ENCODE measurements around the gene FLII. TPM values are rescaled to one million over a fixed set of nuclear protein-coding genes. Genes with fewer than 3 reads are reported as not detected.
"Not testable (repeated sequence)": the region's sequence is repeated elsewhere in the genome, so short reads cannot be mapped to it uniquely, and the experiment has no call there.

The FLII gene
- total RNA-seq, 1 experiment from 2014 or later: 225 TPM

GRCh38 chr17:18225642-18226283 lies 32.8 kb downstream of the FLII start:
- peak overlapping the region; percentile 90 for H3K4me3 ChIP-seq (ENCODE audit: insufficient read depth, low read depth, low read length)
- H3K36me3 ChIP-seq (replicated peaks; ENCODE audit: control insufficient read depth, insufficient read depth, low read length): no peaks in the 10 kb centered on the region
- peak; percentile 94 for DNase-seq
- no peaks in the 10 kb centered on the region for H3K27me3 ChIP-seq (ENCODE audit: control insufficient read depth, insufficient read depth, low read length)

GRCh38 chr17:18225121-18225641 lies 33.4 kb downstream of the FLII start, which contains the start of gene LLGL1:
Gene LLGL1 (plus strand): TSS chr17:18225635. CDS start chr17:18225683, 48 bp downstream.
- H3K4me3 ChIP-seq (ENCODE audit: insufficient read depth, low read depth, low read length): peak within 1 kb of the TSS; percentile 90
- no peaks in the 10 kb centered on the region for H3K27me3 ChIP-seq (ENCODE audit: control insufficient read depth, insufficient read depth, low read length)
- H3K36me3 ChIP-seq (replicated peaks; ENCODE audit: control insufficient read depth, insufficient read depth, low read length): no peaks in the 10 kb centered on the region
- DNase-seq: peak; percentile 100

- peak; percentile 95 for DNase-seq
Observed at GRCh38 chr17:18224387-18225120, 34.0 kb downstream of the FLII start.

GRCh38 chr17:18224053-18224386 lies 34.5 kb downstream of the FLII start:
- peak overlapping the region; percentile 69 for H3K4me3 ChIP-seq (ENCODE audit: insufficient read depth, low read depth, low read length)
- H3K27me3 ChIP-seq (ENCODE audit: control insufficient read depth, insufficient read depth, low read length): no peaks in the 10 kb centered on the region
- no peak for DNase-seq
- no peaks in the 10 kb centered on the region for H3K36me3 ChIP-seq (replicated peaks; ENCODE audit: control insufficient read depth, insufficient read depth, low read length)

More at GRCh38 chr17:18224387-18225120, 34.0 kb downstream of the FLII start:
- Histone ChIP-seq H3K27me3 (ENCODE audit: control insufficient read depth, insufficient read depth, low read length) (no peaks in the 10 kb centered on the region), H3K4me3 (ENCODE audit: insufficient read depth, low read depth, low read length) (peak overlapping the region; percentile 69), H3K36me3 (replicated peaks; ENCODE audit: control insufficient read depth, insufficient read depth, low read length) (no peaks in the 10 kb centered on the region)

DNA sequence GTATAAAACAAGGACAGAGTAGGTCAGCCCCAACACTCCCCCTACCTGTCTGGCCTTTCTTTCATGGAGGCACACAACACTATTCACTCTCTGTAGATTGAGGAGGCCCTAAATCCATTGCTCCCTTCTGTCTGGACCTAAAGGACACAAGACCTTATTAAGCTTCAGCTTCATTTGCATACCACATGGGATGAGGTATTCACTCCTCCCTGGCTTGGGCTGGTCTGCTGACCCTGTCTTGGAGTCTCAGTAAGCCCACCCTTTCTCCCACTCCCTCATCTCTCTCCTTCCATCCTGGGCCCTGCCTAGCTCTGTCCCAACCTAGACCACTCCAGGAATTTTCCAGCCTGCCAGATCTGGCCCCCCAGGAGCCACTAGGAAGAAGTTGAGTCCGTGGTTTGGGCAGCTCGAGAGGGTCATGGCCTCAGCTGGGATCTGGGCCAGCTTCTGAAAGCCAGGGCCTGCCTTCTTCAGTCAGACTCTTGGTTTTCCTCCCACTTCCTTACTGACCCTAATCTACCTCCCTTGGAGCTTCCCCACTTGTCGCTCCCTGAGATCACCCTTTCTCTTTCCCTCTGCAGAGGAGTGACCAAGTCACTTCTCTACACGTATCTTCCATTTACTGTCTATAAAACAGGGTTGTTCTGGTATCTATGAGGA lies 39.7 kb downstream of the FLII start:
- H3K27me3 ChIP-seq (ENCODE audit: control insufficient read depth, insufficient read depth, low read length): no peaks in the 10 kb centered on the region
- DNase-seq: no peak
- no peaks in the 10 kb centered on the region for H3K36me3 ChIP-seq (replicated peaks; ENCODE audit: control insufficient read depth, insufficient read depth, low read length)
- no peak overlapping the region for H3K4me3 ChIP-seq (ENCODE audit: insufficient read depth, low read depth, low read length)

DNA sequence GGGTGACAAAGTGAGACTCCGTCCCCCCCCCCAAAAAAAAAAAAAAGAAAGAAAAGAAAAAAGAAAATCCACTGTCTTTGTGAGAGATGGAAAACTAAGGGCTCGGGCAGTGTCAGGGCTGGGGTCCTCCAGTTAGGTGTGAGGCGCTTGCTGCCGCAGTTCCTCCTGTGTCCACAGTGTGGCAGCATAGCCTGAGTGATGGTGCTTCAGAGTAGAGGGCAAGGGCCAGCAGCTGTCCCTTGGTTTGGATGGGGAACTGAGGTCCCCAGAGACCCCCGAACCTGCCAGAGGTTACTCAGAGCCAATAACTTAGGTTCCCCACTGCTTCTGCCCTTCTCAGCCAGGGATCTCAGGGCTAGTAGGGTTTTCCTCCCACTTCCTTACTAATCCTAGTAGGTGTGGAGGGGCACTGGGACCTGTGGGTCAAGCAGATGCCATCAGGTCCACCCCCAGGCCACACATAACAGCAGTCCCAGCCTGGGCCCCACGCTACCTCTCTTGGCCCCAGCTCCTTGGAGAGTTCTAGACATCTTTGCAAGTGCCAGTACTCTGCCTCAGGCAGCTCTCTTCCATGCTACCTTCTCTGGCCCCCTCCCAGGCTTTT lies 41.0 kb downstream of the FLII start:
- no peaks in the 10 kb centered on the region for H3K36me3 ChIP-seq (replicated peaks; ENCODE audit: control insufficient read depth, insufficient read depth, low read length)
- DNase-seq: peak; percentile 92
- H3K4me3 ChIP-seq (ENCODE audit: insufficient read depth, low read depth, low read length): no peak overlapping the region
- no peaks in the 10 kb centered on the region for H3K27me3 ChIP-seq (ENCODE audit: control insufficient read depth, insufficient read depth, low read length)

- H3K4me3 ChIP-seq (ENCODE audit: insufficient read depth, low read depth, low read length); H3K27me3 ChIP-seq (ENCODE audit: control insufficient read depth, insufficient read depth, low read length); H3K36me3 ChIP-seq (replicated peaks; ENCODE audit: control insufficient read depth, insufficient read depth, low read length); DNase-seq: not testable (repeated sequence)
Observed at GRCh38 chr17:18216906-18217305, 41.6 kb downstream of the FLII start.

DNA sequence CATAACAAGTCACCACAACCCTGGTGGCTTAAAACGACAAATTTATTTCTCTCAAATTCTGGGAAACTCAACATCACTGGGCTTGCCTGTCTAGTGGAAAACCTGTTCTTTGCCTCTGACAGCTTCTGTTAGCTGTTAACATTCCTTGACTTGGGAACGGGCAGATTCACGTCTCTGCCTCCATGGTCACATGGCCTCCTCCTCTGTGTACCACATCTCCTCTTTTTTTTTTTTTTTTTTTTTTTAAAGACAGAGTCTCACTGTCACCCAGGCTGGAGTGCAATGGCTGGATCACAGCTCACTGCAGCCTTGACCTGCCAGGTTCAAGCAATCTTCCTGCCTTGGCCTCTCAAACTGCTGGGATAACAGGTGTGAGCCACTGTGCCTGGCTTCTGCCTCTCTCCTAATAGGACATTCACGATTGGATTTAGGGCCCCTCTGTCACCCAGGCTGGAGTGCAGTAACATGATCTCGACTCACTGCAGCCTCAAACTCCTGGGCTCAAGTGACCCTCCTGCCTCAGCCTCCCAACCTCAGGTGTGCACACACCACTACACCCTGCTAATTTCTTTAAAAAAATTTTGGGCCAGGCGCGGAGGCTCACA lies 44.8 kb downstream of the FLII start:
- no peak for DNase-seq
- Histone ChIP-seq H3K27me3 (ENCODE audit: control insufficient read depth, insufficient read depth, low read length) (no peaks in the 10 kb centered on the region), H3K36me3 (replicated peaks; ENCODE audit: control insufficient read depth, insufficient read depth, low read length) (peaks cover 6% of the 10 kb centered on the region), H3K4me3 (ENCODE audit: insufficient read depth, low read depth, low read length) (no peak overlapping the region)

- H3K36me3 ChIP-seq (replicated peaks; ENCODE audit: control insufficient read depth, insufficient read depth, low read length): peaks cover 20% of the 10 kb centered on the region
- DNase-seq: no peak
- no peaks in the 10 kb centered on the region for H3K27me3 ChIP-seq (ENCODE audit: control insufficient read depth, insufficient read depth, low read length)
- H3K4me3 ChIP-seq (ENCODE audit: insufficient read depth, low read depth, low read length): no peak overlapping the region
Observed at GRCh38 chr17:18208092-18208491, 50.4 kb downstream of the FLII start.

- no peak for DNase-seq
- Histone ChIP-seq H3K4me3 (ENCODE audit: insufficient read depth, low read depth, low read length) (no peak overlapping the region), H3K36me3 (replicated peaks; ENCODE audit: control insufficient read depth, insufficient read depth, low read length) (peaks cover 21% of the 10 kb centered on the region), H3K27me3 (ENCODE audit: control insufficient read depth, insufficient read depth, low read length) (no peaks in the 10 kb centered on the region)
Observed at GRCh38 chr17:18206962-18207361, 51.6 kb downstream of the FLII start.

- DNase-seq: no peak
Observed at GRCh38 chr17:18205861-18206260, 52.7 kb downstream of the FLII start.

DNA sequence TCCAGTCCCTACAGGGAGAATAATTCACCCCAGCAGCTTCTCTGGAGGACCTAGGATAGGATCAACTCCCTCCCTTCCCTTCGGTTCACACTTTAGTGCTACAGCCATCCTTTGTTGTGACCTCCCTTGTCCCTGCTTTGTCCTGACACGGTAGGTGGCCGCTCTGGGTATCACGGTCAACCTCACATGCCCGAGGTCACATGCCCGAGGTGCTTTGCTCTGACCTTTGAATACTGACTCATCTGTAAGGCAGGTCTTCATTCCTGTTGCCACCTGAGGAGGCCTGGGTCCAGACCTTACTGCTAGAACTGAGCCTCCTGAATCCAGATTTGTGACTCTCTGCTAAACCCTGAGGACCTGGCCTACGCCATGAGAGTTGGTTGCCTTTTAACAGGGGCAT lies 55.2 kb downstream of the FLII start:
- Histone ChIP-seq H3K27me3 (ENCODE audit: control insufficient read depth, insufficient read depth, low read length) (no peaks in the 10 kb centered on the region), H3K4me3 (ENCODE audit: insufficient read depth, low read depth, low read length) (no peak overlapping the region), H3K36me3 (replicated peaks; ENCODE audit: control insufficient read depth, insufficient read depth, low read length) (peaks cover 19% of the 10 kb centered on the region)
- DNase-seq: peak; percentile 72

More at GRCh38 chr17:18205861-18206260, 52.7 kb downstream of the FLII start:
- Histone ChIP-seq H3K36me3 (replicated peaks; ENCODE audit: control insufficient read depth, insufficient read depth, low read length) (peaks cover 22% of the 10 kb centered on the region), H3K4me3 (ENCODE audit: insufficient read depth, low read depth, low read length) (no peak overlapping the region), H3K27me3 (ENCODE audit: control insufficient read depth, insufficient read depth, low read length) (no peaks in the 10 kb centered on the region)

- Histone ChIP-seq H3K36me3 (replicated peaks; ENCODE audit: control insufficient read depth, insufficient read depth, low read length) (peaks cover 24% of the 10 kb centered on the region), H3K27me3 (ENCODE audit: control insufficient read depth, insufficient read depth, low read length) (no peaks in the 10 kb centered on the region)
Observed at GRCh38 chr17:18201108-18201507, 57.4 kb downstream of the FLII start.

DNA sequence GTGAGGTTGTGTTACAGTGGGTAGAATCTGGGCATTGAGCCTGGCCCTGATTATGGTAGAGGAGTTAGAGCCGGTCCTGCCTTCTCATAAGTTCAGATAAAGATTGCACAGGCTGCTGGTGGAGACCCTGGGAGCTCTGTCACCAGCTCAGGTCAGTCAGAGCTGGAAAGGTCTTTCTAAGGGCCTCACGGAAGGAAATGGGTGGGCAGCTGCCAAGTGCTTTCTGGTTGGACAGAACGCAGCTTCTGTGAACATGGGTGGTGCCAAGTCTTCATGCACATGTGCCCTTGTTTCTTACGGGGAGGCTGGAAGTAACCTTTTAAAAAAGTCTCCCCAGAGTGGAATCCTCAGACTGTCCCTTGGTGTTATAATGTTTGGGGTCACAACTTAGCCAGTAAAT lies 60.0 kb downstream of the FLII start:
- peaks cover 33% of the 10 kb centered on the region for H3K36me3 ChIP-seq (replicated peaks; ENCODE audit: control insufficient read depth, insufficient read depth, low read length)
- no peaks in the 10 kb centered on the region for H3K27me3 ChIP-seq (ENCODE audit: control insufficient read depth, insufficient read depth, low read length)
- no peak overlapping the region for H3K4me3 ChIP-seq (ENCODE audit: insufficient read depth, low read depth, low read length)
- DNase-seq: no peak

More at GRCh38 chr17:18201108-18201507, 57.4 kb downstream of the FLII start:
- DNase-seq: no peak
- H3K4me3 ChIP-seq (ENCODE audit: insufficient read depth, low read depth, low read length): no peak overlapping the region
